ENCODE measurements around the gene LETMD1. TPM values are rescaled to one million over a fixed set of nuclear protein-coding genes. Genes with fewer than 3 reads are reported as not detected.

LETMD1 gene
- total RNA-seq, 6 experiments from 2014 or later, result 22.1 to 35.6 (median 30.4) TPM

DNA sequence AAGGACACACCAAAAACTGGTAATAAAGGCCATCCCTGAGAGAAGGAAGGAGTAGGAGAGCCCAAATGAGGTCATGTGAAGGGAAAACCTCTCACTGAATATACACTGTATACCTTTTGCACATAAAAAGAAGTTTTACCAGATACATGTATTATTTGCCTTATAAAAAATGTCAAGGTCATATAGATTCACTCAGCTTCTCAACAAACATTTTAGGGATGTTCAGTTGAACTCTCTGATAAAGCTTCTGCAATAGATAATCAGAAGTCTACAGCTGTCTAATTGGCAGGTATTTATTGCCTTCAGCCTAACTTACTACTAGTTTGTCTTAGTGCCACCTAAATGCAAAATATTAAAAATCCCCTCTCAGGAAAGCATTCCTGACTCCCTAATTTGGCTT, 30.7 kb upstream of the LETMD1 start:
- Histone ChIP-seq H3K4me1 (peaks cover 0 to 14% (median 7%) of the 10 kb centered on the region in 4 donors), H3K27ac (no peak overlapping the region), H3K9me3 (no peaks in the 10 kb centered on the region), H3K4me3 (no peak overlapping the region), H3K36me3 (no peaks in the 10 kb centered on the region), H3K27me3 (no peaks in the 10 kb centered on the region)
- no peak for DNase-seq
- intact Hi-C loops (cut with DNase I), result no loop called here
- no peak for ATAC-seq
- TF ChIP-seq, protein P1, sequence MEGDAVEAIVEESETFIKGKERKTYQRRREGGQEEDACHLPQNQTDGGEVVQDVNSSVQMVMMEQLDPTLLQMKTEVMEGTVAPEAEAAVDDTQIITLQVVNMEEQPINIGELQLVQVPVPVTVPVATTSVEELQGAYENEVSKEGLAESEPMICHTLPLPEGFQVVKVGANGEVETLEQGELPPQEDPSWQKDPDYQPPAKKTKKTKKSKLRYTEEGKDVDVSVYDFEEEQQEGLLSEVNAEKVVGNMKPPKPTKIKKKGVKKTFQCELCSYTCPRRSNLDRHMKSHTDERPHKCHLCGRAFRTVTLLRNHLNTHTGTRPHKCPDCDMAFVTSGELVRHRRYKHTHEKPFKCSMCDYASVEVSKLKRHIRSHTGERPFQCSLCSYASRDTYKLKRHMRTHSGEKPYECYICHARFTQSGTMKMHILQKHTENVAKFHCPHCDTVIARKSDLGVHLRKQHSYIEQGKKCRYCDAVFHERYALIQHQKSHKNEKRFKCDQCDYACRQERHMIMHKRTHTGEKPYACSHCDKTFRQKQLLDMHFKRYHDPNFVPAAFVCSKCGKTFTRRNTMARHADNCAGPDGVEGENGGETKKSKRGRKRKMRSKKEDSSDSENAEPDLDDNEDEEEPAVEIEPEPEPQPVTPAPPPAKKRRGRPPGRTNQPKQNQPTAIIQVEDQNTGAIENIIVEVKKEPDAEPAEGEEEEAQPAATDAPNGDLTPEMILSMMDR (IDR thresholded peaks at IDR 0.05), result no peak
- TF ChIP-seq POLR2A (IDR thresholded peaks at IDR 0.05), result no peak

DNA sequence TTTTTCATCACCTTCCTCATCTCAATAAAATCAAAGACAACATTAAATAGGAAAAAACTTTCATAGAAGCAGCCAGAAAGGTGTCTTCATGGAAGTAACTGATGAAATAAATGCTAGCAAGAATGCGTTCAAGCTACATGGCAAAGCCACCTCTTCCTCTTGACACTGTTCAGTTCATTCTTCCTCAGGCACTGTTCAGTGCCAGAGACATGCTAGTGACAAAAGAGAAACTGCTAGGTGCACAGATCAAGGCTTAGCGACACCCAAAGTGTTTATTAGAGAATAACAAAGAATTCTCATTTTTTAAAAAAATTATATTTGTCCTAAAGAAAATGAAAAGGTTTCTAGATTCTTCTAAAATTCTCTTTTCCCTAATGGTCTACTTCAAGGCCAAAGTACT, 29.2 kb upstream of the LETMD1 start:
- Histone ChIP-seq H3K27me3 (no peaks in the 10 kb centered on the region), H3K4me3 (no peak overlapping the region), H3K27ac (no peak overlapping the region), H3K4me1 (peaks cover 0 to 28% (median 14%) of the 10 kb centered on the region in 4 donors), H3K36me3 (no peaks in the 10 kb centered on the region), H3K9me3 (no peaks in the 10 kb centered on the region)
- ATAC-seq (no peak), DNase-seq (no peak)
- no peak for TF ChIP-seq POLR2A (IDR thresholded peaks at IDR 0.05)
- TF ChIP-seq, protein P1 (IDR thresholded peaks at IDR 0.05), result no peak
- intact Hi-C loops (cut with DNase I), result no loop called here
- WGBS (ENCODE audit: insufficient coverage, low coverage, low lambda C conversion rate, missing lambda C conversion rate), result 88% methylated on average over 2 of the region's 2 CpGs

DNA sequence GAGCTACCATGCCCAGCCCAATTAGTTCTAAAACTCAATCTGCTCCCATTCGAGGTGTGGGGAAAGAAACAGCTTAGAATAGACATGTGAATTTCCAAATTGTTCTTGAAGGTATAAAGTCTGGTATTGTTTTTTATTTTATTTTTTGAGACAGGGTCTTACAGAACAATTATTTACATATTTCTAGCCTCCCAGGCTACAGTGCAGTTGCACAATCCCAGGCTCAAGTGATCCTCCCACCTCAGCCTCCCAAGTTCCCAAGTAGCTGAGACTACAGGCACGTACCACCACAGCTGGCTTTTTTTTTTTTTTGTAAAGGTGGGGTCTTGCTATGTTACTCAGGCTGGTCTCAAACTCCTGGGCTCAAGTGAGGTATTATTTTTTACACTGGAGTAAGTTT, 28.2 kb upstream of the LETMD1 start:
- TF ChIP-seq, protein P1 (IDR thresholded peaks at IDR 0.05), result no peak
- no peak for TF ChIP-seq POLR2A (IDR thresholded peaks at IDR 0.05)

DNA sequence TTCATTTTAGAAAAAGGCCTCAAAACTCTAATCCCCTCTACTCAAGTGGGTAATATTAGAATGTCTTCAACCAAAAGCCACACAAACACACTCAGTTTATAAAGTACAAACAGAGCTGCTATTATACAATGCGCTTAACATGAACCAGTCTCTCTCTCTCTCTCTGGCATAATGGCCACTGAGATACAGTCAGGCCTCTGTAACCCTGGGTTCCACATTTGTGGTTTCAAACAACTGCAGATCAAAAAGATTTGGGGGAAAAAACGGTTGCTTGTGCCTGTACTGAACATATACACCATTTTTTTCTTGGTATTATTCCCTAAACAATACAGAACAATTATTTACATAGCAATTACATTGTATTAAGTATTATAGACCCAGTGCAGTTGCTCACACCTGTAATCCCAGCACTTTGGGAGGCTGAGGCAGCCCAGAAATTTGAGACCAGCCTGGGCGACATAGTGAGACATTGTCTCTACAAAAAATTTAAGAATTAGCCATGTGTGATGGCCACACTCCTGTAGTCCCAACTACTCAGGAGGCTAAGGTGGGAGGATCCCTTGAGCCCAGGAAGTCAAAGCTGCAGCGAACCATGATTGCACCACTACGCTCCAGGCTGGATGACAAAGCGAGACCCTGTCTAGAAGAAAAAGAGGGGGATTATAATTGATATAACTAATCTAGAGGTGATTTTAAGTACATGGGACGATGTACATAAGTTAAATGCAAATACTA, 27.5 kb upstream of the LETMD1 start:
- TF ChIP-seq, protein P1 (IDR thresholded peaks at IDR 0.05), result no peak
- no peak for TF ChIP-seq POLR2A (IDR thresholded peaks at IDR 0.05)
- ATAC-seq (no peak), DNase-seq (no peak)
- H3K27ac ChIP-seq, result no peak overlapping the region
- H3K4me3 ChIP-seq, result no peak overlapping the region
- no peaks in the 10 kb centered on the region for H3K36me3 ChIP-seq
- no peaks in the 10 kb centered on the region for H3K9me3 ChIP-seq
- intact Hi-C loops (cut with DNase I), result no loop called here
- no peaks in the 10 kb centered on the region for H3K27me3 ChIP-seq
- 86% methylated on average over 7 of the region's 7 CpGs for WGBS (ENCODE audit: insufficient coverage, low coverage, low lambda C conversion rate, missing lambda C conversion rate)
- peaks cover 0 to 29% (median 14%) of the 10 kb centered on the region in 4 donors for H3K4me1 ChIP-seq

More for the DNA sequence above, 28.2 kb upstream of the LETMD1 start:
- Histone ChIP-seq H3K27me3 (no peaks in the 10 kb centered on the region), H3K4me3 (no peak overlapping the region), H3K9me3 (no peaks in the 10 kb centered on the region), H3K4me1 (peaks cover 0 to 29% (median 14%) of the 10 kb centered on the region in 4 donors), H3K36me3 (no peaks in the 10 kb centered on the region), H3K27ac (no peak overlapping the region)
- 78% methylated on average over 2 of the region's 2 CpGs for WGBS (ENCODE audit: insufficient coverage, low coverage, low lambda C conversion rate, missing lambda C conversion rate)
- ATAC-seq, result no peak
- no peak for DNase-seq
- intact Hi-C loops (cut with DNase I), result no loop called here

Data from right lobe of liver (tissue), 6 donors.